Stomach (tissue), 9 donors: Measurements from ENCODE around the gene TXNL4A. TPM values are rescaled to one million over a fixed set of nuclear protein-coding genes. Genes with fewer than 3 reads are reported as not detected.

Experiments
- DNase-seq, 2 donors: peaks; one replicate each; pipeline versions ENCODE4 v3.0.0 to v3.0.0-alpha.2; 2013 to 2019
- H3K27ac ChIP-seq, 5 donors: fragments of 200-600 bp in 4 of 5; sonication (generic) in 4 of 5; one replicate each; pipeline ENCODE4 v1.5.1; 2013 to 2019; ENCODE audit warnings: mild to moderate bottlenecking in 1 of 5, moderate library complexity in 1 of 5
- H3K27me3 ChIP-seq, 3 donors: fragments of 200-600 bp; sonication (generic); one replicate each; pipeline ENCODE4 v1.5.1; 2017 to 2019; ENCODE audit warnings: mixed run types in 1 of 3
- H3K36me3 ChIP-seq, 4 donors: fragments of 200-600 bp; sonication (generic); 1 replicate in 3 of 4; 2 replicates in 1 of 4; pipeline ENCODE4 v1.5.1; 2016 to 2019
- H3K4me1 ChIP-seq, 4 donors: fragments of 200-600 bp; sonication (generic); one replicate each; pipeline ENCODE4 v1.5.1; 2016 to 2019
- H3K4me3 ChIP-seq, 4 donors: fragments of 200-600 bp; sonication (generic) in 3 of 4; one replicate each; pipeline ENCODE4 v1.5.1; 2016 to 2019; ENCODE audit warnings: mild to moderate bottlenecking in 1 of 4
- H3K9me3 ChIP-seq, 4 donors: fragments of 200-600 bp; sonication (generic); one replicate each; pipeline ENCODE4 v1.5.1; 2016 to 2019
- CTCF ChIP-seq, 7 experiments: fragments of 450-650 bp in 4 of 7; fragments of 200-600 bp in 3 of 7; sonication (generic) in 3 of 7; IDR thresholded peaks; one replicate each; pipeline ENCODE4 v1.5.1; 2016 to 2019; ENCODE audit warnings: antibody characterized with exemption in 7 of 7, control low read depth in 2 of 7, mild to moderate bottlenecking in 1 of 7
- EP300 ChIP-seq: sonication (generic); formaldehyde crosslinking; IDR thresholded peaks from one replicate; pipeline ENCODE4 v1.6.1; 2017; ENCODE audit warnings: antibody characterized with exemption
- POLR2A ChIP-seq, 4 donors: fragments of 450-650 bp; IDR thresholded peaks; one replicate each; pipeline ENCODE4 v1.6.1; 2016; ENCODE audit warnings: antibody characterized with exemption in 4 of 4, control low read depth in 2 of 4, mild to moderate bottlenecking in 1 of 4, moderate library complexity in 1 of 4
- POLR2AphosphoS5 ChIP-seq, 3 donors: sonication (generic); formaldehyde crosslinking; IDR thresholded peaks; one replicate each; pipeline ENCODE4 v1.6.1; 2016; ENCODE audit warnings: antibody characterized with exemption in 3 of 3
- WGBS, 5 donors: extraction: QIAGEN DNeasy Blood & Tissue Kit in 3 of 5; methylation state at CpG; one replicate each; pipeline versions ENCODE4 v1.1.5 to v1.1.7; 2013 to 2018; 5-methylcytosine and 5-hydroxymethylcytosine counted together
- intact Hi-C: fragments of 100-400 bp; cut with DNase I; formaldehyde crosslinking; loops from one replicate; pipeline ENCODE4 v1.15.1; 2023; ENCODE audit warnings: low total_unique reads
- polyA plus RNA-seq, 3 donors: library from polyadenylated mRNA; stranded (reverse); fragments of 200-250 nt; gene quantifications; one replicate each; pipeline ENCODE4 v1.2.3, GENCODE V29; 2013
- total RNA-seq, 5 donors: library from RNA; depleted of rRNA; stranded (reverse); fragments of >200 nt; gene quantifications; one replicate each; pipeline versions ENCODE4 v1.1.0 to v1.2.3, GENCODE V29; 2014 to 2016
- donor health status: healthy with polysubstance abuse.
- donor health status: Bipolar disorder and iron deficiency.
- donor health status: healthy.

TXNL4A gene
- total and polyA plus RNA-seq, 8 donors = 12.9 to 146 (median 59.4) TPM

- WGBS, 5 donors = 77 to 87% (median 80%) methylated on average over 14 to 17 of the region's 17 CpGs
- peaks cover 8 to 51% (median 41%) of the 10 kb centered on the region in 4 donors for H3K36me3 ChIP-seq
- TF ChIP-seq POLR2A (IDR thresholded peaks at IDR 0.05) = no peak
- no peak for TF ChIP-seq CTCF (IDR thresholded peaks at IDR 0.05)
- no peak for TF ChIP-seq EP300
- TF ChIP-seq POLR2AphosphoS5 (IDR thresholded peaks at IDR 0.05) = no peak
- peaks cover 47 to 92% (median 80%) of the 10 kb centered on the region in 4 donors for H3K4me1 ChIP-seq
- no peak overlapping the region for H3K4me3 ChIP-seq
- H3K9me3 ChIP-seq = no peaks in the 10 kb centered on the region
- H3K27ac ChIP-seq = peak overlapping the region in 1 of 5 donors; percentile 35
- peak in 1 of 2 donors; percentile 20 for DNase-seq
- no peaks in the 10 kb centered on the region for H3K27me3 ChIP-seq
- intact Hi-C loops = loop anchor here (10.0 kb wide), 1 partner anchor 89 kb away; the partner anchor contains the start of gene RBFA
Observed at GRCh38 chr18:79945118-79946042, 43.0 kb downstream of the TXNL4A start.

GRCh38 chr18:79944746-79945117 lies 43.6 kb downstream of the TXNL4A start:
- intact Hi-C loops = loop anchor here (10.0 kb wide), 1 partner anchor 90 kb away; the partner anchor contains the start of gene RBFA
- Histone ChIP-seq H3K9me3 (no peaks in the 10 kb centered on the region), H3K4me3 (no peak overlapping the region), H3K36me3 (peaks cover 14 to 57% (median 47%) of the 10 kb centered on the region in 4 donors), H3K4me1 (peaks cover 41 to 85% (median 74%) of the 10 kb centered on the region in 4 donors), H3K27me3 (no peaks in the 10 kb centered on the region), H3K27ac (peak overlapping the region in 1 of 5 donors; percentile 35)
- WGBS, 5 donors = 79 to 86% (median 83%) methylated on average over 3 of the region's 3 CpGs
- DNase-seq = peak in 1 of 2 donors; percentile 16
- TF ChIP-seq CTCF (IDR thresholded peaks at IDR 0.05) (no peak), POLR2AphosphoS5 (IDR thresholded peaks at IDR 0.05) (no peak), POLR2A (IDR thresholded peaks at IDR 0.05) (no peak), EP300 (no peak)

- 52 to 85% (median 59%) methylated on average over 5 to 11 of the region's 11 CpGs for WGBS, 5 donors
- Histone ChIP-seq H3K4me3 (no peak overlapping the region), H3K27me3 (no peaks in the 10 kb centered on the region), H3K36me3 (peaks cover 14 to 61% (median 50%) of the 10 kb centered on the region in 4 donors), H3K9me3 (no peaks in the 10 kb centered on the region), H3K27ac (peak overlapping the region in 1 of 5 donors; percentile 35), H3K4me1 (peaks cover 38 to 80% (median 69%) of the 10 kb centered on the region in 4 donors)
- intact Hi-C loops = loop anchor here (10.0 kb wide), 1 partner anchor 91 kb away; the partner anchor contains the start of gene RBFA
- DNase-seq = peak; percentile 57 to 64
- TF ChIP-seq POLR2AphosphoS5 (IDR thresholded peaks at IDR 0.05) = no peak
- no peak for TF ChIP-seq POLR2A (IDR thresholded peaks at IDR 0.05)
- TF ChIP-seq EP300 = no peak
- TF ChIP-seq CTCF (IDR thresholded peaks at IDR 0.05) = no peak
Observed at GRCh38 chr18:79944126-79944731, 44.1 kb downstream of the TXNL4A start.

- Histone ChIP-seq H3K27me3 (no peaks in the 10 kb centered on the region), H3K4me1 (peaks cover 32 to 75% (median 63%) of the 10 kb centered on the region in 4 donors), H3K36me3 (peaks cover 14 to 60% (median 48%) of the 10 kb centered on the region in 4 donors), H3K4me3 (no peak overlapping the region), H3K27ac (peak overlapping the region in 2 of 5 donors; percentile 28 to 35), H3K9me3 (no peaks in the 10 kb centered on the region)
- WGBS, 5 donors = 86 to 91% (median 89%) methylated on average over 20 of the region's 20 CpGs
- no peak for DNase-seq
- intact Hi-C loops = loop anchor here (10.0 kb wide), 1 partner anchor 91 kb away; the partner anchor contains the start of gene RBFA
- no peak for TF ChIP-seq POLR2AphosphoS5 (IDR thresholded peaks at IDR 0.05)
- TF ChIP-seq POLR2A (IDR thresholded peaks at IDR 0.05) = no peak
- TF ChIP-seq EP300 = no peak
- no peak for TF ChIP-seq CTCF (IDR thresholded peaks at IDR 0.05)
Observed at GRCh38 chr18:79943608-79944125, 44.7 kb downstream of the TXNL4A start.
